Measurements from ENCODE around the gene EPM2A. TPM values are rescaled to one million over a fixed set of nuclear protein-coding genes. Genes with fewer than 3 reads are reported as not detected.

The EPM2A gene
- total RNA-seq, 1 donor from 2014 or later = 14.0 TPM

DNA sequence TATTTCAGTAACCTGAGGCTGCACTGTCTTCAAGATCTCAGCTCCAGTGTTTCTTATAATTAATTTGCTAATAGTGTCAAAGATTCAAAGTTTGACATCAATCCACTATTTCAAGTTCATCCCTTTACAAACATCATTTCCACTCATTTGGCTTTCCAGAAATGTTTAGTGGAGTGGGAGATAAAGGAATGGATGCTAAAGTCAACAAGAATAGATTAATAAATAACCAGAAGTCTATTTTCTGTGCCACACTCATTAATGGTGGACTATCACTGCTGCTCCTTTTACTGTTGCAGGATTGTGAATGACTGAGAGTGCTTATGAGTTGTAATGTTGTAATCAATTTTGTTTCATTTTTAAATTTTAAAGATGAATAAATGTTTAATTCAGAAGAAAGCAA is 28.4 kb upstream of the EPM2A start:
- no peaks in the 10 kb centered on the region for H3K4me1 ChIP-seq
- intact Hi-C loops (cut with DNase I) = no loop called here
- no peak overlapping the region for H3K27ac ChIP-seq
- no peak for DNase-seq (ENCODE audit: extremely low spot score in 2 of 2)
- no peaks in the 10 kb centered on the region for H3K9me3 ChIP-seq
- no peaks in the 10 kb centered on the region for H3K36me3 ChIP-seq
- no peaks in the 10 kb centered on the region for H3K27me3 ChIP-seq
- TF ChIP-seq POLR2A (IDR thresholded peaks at IDR 0.05) (no peak), POLR2AphosphoS5 (IDR thresholded peaks at IDR 0.05; ENCODE audit: insufficient read depth in 1 of 2, low read depth in 1 of 2) (no peak)
- TF ChIP-seq, protein P1, sequence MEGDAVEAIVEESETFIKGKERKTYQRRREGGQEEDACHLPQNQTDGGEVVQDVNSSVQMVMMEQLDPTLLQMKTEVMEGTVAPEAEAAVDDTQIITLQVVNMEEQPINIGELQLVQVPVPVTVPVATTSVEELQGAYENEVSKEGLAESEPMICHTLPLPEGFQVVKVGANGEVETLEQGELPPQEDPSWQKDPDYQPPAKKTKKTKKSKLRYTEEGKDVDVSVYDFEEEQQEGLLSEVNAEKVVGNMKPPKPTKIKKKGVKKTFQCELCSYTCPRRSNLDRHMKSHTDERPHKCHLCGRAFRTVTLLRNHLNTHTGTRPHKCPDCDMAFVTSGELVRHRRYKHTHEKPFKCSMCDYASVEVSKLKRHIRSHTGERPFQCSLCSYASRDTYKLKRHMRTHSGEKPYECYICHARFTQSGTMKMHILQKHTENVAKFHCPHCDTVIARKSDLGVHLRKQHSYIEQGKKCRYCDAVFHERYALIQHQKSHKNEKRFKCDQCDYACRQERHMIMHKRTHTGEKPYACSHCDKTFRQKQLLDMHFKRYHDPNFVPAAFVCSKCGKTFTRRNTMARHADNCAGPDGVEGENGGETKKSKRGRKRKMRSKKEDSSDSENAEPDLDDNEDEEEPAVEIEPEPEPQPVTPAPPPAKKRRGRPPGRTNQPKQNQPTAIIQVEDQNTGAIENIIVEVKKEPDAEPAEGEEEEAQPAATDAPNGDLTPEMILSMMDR (IDR thresholded peaks at IDR 0.05) = no peak
- no peak overlapping the region for H3K4me3 ChIP-seq

DNA sequence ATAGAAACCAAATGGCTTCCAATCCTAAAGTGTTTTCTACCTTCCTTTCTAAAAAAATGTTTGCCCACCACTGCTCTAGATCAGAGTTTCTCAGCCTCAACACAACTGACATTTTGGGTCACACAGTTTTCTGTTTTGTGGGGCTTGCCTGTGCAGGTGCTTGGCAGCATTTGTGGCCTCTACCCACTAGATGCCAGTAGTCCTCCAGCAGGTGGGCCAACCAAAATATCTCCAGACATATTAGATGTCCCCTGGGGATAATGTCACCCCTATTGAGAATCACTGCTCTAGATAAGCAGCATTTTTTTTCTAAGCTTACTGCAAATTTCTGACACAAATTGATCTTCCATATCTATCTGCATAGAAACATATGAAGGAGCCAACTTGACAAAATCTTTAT is 26.3 kb upstream of the EPM2A start:
- Histone ChIP-seq H3K36me3 (no peaks in the 10 kb centered on the region), H3K4me3 (no peak overlapping the region), H3K4me1 (no peaks in the 10 kb centered on the region), H3K9me3 (no peaks in the 10 kb centered on the region), H3K27me3 (no peaks in the 10 kb centered on the region), H3K27ac (no peak overlapping the region)
- DNase-seq (ENCODE audit: extremely low spot score in 2 of 2) = no peak
- intact Hi-C loops (cut with DNase I) = no loop called here
- no peak for TF ChIP-seq POLR2AphosphoS5 (IDR thresholded peaks at IDR 0.05; ENCODE audit: insufficient read depth in 1 of 2, low read depth in 1 of 2)
- no peak for TF ChIP-seq POLR2A (IDR thresholded peaks at IDR 0.05)
- TF ChIP-seq, protein P1 (IDR thresholded peaks at IDR 0.05) = no peak

DNA sequence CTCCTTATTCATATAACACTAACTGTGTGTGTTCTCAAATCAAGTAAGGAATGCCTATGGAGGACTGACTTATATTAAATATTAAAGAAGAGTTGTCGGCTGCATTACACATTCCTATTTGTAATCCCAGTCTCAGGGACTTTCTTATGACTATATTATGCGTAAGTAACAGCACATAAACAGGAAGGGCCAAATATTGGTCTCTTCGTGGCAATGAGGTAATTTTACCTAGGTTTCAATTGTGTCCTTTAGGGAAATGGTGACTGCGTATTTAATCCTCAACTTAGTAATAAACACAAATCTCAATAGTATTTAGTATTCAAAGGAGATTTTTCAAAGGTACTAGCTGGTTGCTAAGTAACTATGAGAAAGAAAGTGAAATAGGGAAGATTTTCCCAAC is 22.8 kb upstream of the EPM2A start:
- DNase-seq (ENCODE audit: extremely low spot score in 2 of 2) = no peak
- TF ChIP-seq POLR2A (IDR thresholded peaks at IDR 0.05) = no peak
- TF ChIP-seq, protein P1 (IDR thresholded peaks at IDR 0.05) = no peak
- no peak for TF ChIP-seq POLR2AphosphoS5 (IDR thresholded peaks at IDR 0.05; ENCODE audit: insufficient read depth in 1 of 2, low read depth in 1 of 2)
- H3K4me3 ChIP-seq = no peak overlapping the region
- intact Hi-C loops (cut with DNase I) = no loop called here
- no peaks in the 10 kb centered on the region for H3K9me3 ChIP-seq
- H3K27me3 ChIP-seq = no peaks in the 10 kb centered on the region
- H3K36me3 ChIP-seq = no peaks in the 10 kb centered on the region
- no peak overlapping the region for H3K27ac ChIP-seq
- peaks cover 5% of the 10 kb centered on the region for H3K4me1 ChIP-seq

DNA sequence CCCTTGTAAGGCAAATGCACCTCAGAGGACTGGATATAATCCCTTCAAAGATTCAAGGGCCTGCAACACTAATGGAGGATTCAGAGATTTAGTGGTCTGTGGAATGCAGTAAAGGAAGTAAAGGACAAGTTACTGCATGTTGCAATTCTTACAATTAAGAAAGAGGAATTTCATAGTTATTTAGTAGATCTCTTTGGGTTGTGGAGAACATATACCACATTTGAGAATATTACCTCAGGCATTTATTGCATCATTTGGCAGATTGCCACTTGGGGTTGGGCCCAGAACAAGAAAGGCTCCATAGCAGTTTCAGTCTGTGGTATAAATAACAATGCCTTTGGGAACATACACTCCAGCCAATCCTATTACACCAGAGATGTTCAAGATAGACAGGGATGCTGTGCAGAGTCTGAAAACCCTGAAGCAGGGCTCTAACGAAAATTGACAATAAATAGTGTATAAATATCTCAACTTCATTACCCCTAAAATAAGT is 20.9 kb upstream of the EPM2A start:
- H3K27ac ChIP-seq = no peak overlapping the region
- no peak for DNase-seq (ENCODE audit: extremely low spot score in 2 of 2)
- intact Hi-C loops (cut with DNase I) = no loop called here
- H3K9me3 ChIP-seq = no peaks in the 10 kb centered on the region
- no peaks in the 10 kb centered on the region for H3K36me3 ChIP-seq
- H3K4me1 ChIP-seq = peaks cover 5% of the 10 kb centered on the region
- H3K27me3 ChIP-seq = no peaks in the 10 kb centered on the region
- no peak overlapping the region for H3K4me3 ChIP-seq
- TF ChIP-seq POLR2AphosphoS5 (IDR thresholded peaks at IDR 0.05; ENCODE audit: insufficient read depth in 1 of 2, low read depth in 1 of 2) (no peak), POLR2A (IDR thresholded peaks at IDR 0.05) (no peak)
- TF ChIP-seq, protein P1 (IDR thresholded peaks at IDR 0.05) = no peak

DNA sequence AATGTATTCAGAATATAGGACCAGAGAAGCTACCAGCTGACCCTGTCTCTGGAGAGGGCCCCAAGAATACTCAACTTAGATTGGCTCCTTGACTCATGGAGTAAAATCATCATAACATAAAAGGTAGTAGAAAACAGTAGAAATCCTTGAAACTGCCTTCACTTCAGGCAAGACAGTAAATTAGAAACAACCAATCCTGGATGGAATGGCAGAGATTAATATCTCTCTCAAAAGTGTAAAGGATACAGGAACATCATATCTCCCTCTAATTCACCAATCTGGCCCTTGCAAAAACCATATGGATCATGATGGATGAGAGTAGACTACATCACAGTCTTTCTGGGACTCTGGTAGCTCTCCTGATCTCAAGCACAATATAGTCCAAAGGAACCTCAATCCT is 20.4 kb upstream of the EPM2A start:
- no peak overlapping the region for H3K27ac ChIP-seq
- no peaks in the 10 kb centered on the region for H3K27me3 ChIP-seq
- intact Hi-C loops (cut with DNase I) = no loop called here
- peaks cover 5% of the 10 kb centered on the region for H3K4me1 ChIP-seq
- no peak for DNase-seq (ENCODE audit: extremely low spot score in 2 of 2)
- H3K36me3 ChIP-seq = no peaks in the 10 kb centered on the region
- TF ChIP-seq, protein P1 (IDR thresholded peaks at IDR 0.05) = no peak
- no peak for TF ChIP-seq POLR2AphosphoS5 (IDR thresholded peaks at IDR 0.05; ENCODE audit: insufficient read depth in 1 of 2, low read depth in 1 of 2)
- TF ChIP-seq POLR2A (IDR thresholded peaks at IDR 0.05) = no peak
- no peaks in the 10 kb centered on the region for H3K9me3 ChIP-seq
- no peak overlapping the region for H3K4me3 ChIP-seq

Data from vagina (tissue), 2 donors.